SK-N-SH (cell line): Measurements from ENCODE around the gene IL18. TPM values are rescaled to one million over a fixed set of nuclear protein-coding genes. Genes with fewer than 3 reads are reported as not detected.
A peak's percentile ranks its signal among the peaks of the same experiment; 100 is the strongest.

Source experiments
- CTCF ChIA-PET: fragments of 300-600, 350-600 bp; formaldehyde crosslinking; extraction: SDS; loops from one replicate; lab custom pipeline; 2021; lab: Yijun Ruan, JAX
- POLR2A ChIA-PET: fragments of 350-600 bp; sonication (Branson Sonifier 250); formaldehyde crosslinking; extraction: SDS; loops from one replicate; lab custom pipeline; 2020; ENCODE audit warnings: antibody characterized with exemption, inconsistent platforms; lab: Yijun Ruan, JAX
- DNase-seq: peaks from one replicate; pipeline ENCODE4 v3.0.0; 2012
- H2AFZ ChIP-seq: fragments of 200-600 bp; sonication (generic); 2 replicates; pipeline ENCODE4 v1.8.1; 2016; ENCODE audit warnings: antibody characterized with exemption, mild to moderate bottlenecking, low read depth
- H3F3A ChIP-seq: fragments of 200-600 bp; sonication (generic); replicated peaks from 2 replicates; pipeline ENCODE3; 2016; ENCODE audit warnings: antibody characterized with exemption, mild to moderate bottlenecking; ENCODE audit not compliant: insufficient read depth
- H3K27ac ChIP-seq, 2 experiments: fragments of 200-500 bp in 1 of 2; fragments of 200-600 bp in 1 of 2; sonication (Bioruptor generic) in 1 of 2; sonication (generic), shearing (Covaris generic) in 1 of 2; 2 replicates each; pipeline versions ENCODE4 v1.5.1 to v1.6.1; 2014 to 2016; ENCODE audit warnings: low read depth in 2 of 2, inconsistent platforms in 1 of 2, low read length in 1 of 2, mild to moderate bottlenecking in 1 of 2, mixed read lengths in 1 of 2
- H3K27me3 ChIP-seq: fragments of 200-600 bp; sonication (generic), shearing (Covaris generic); 2 replicates; pipeline ENCODE4 v1.6.1; 2016; ENCODE audit warnings: mixed run types; ENCODE audit not compliant: insufficient read depth
- H3K36me3 ChIP-seq, 2 experiments: fragments of 200-500 bp in 1 of 2; fragments of 200-600 bp in 1 of 2; sonication (Bioruptor generic) in 1 of 2; sonication (generic) in 1 of 2; replicated peaks in 1 of 2; 2 replicates each; pipeline versions ENCODE3 to v1.5.1; 2014 to 2016; ENCODE audit warnings: low read length in 1 of 2, mild to moderate bottlenecking in 1 of 2; ENCODE audit not compliant: insufficient read depth in 2 of 2, control insufficient read depth in 1 of 2
- H3K4me1 ChIP-seq, 2 experiments: fragments of 200-500 bp in 1 of 2; fragments of 200-600 bp in 1 of 2; sonication (Bioruptor generic) in 1 of 2; sonication (generic), shearing (Covaris generic) in 1 of 2; 2 replicates each; pipeline versions ENCODE4 v1.5.1 to v1.6.1; 2014 to 2016; ENCODE audit warnings: low read depth in 1 of 2, low read length in 1 of 2, mixed run types in 1 of 2; ENCODE audit not compliant: insufficient read depth in 2 of 2, control insufficient read depth in 1 of 2
- H3K4me2 ChIP-seq: fragments of 200-600 bp; sonication (generic), shearing (Covaris generic); 2 replicates; pipeline ENCODE4 v1.6.1; 2017; ENCODE audit warnings: mixed run types
- H3K4me3 ChIP-seq, 2 experiments: fragments of 200-500 bp in 1 of 2; fragments of 200-600 bp in 1 of 2; sonication (Bioruptor generic) in 1 of 2; sonication (generic), shearing (Covaris generic) in 1 of 2; 2 replicates each; pipeline versions ENCODE4 v1.5.1 to v1.8.1; 2014 to 2016; ENCODE audit warnings: low read depth in 2 of 2, inconsistent platforms in 1 of 2, low read length in 1 of 2, mild to moderate bottlenecking in 1 of 2, mixed read lengths in 1 of 2, moderate library complexity in 1 of 2
- H3K79me2 ChIP-seq: fragments of 200-600 bp; sonication (generic); 2 replicates; pipeline ENCODE4 v1.8.1; 2017; ENCODE audit warnings: mild to moderate bottlenecking; ENCODE audit not compliant: insufficient read depth
- H3K9ac ChIP-seq: fragments of 200-600 bp; sonication (generic); 2 replicates; pipeline ENCODE4 v1.6.1; 2017; ENCODE audit warnings: mixed run types
- H3K9me2 ChIP-seq: fragments of 200-600 bp; sonication (generic); 2 replicates; pipeline ENCODE4 v1.6.1; 2017; ENCODE audit warnings: mixed run types
- H3K9me3 ChIP-seq: fragments of 200-600 bp; sonication (generic); 2 replicates; pipeline ENCODE4 v1.6.1; 2017; ENCODE audit warnings: mixed run types, mild to moderate bottlenecking, moderate library complexity
- H4K20me1 ChIP-seq: fragments of 200-600 bp; sonication (generic); 2 replicates; pipeline ENCODE4 v1.6.1; 2017; ENCODE audit warnings: mild to moderate bottlenecking, mixed run types; ENCODE audit not compliant: insufficient read depth
- EP300 ChIP-seq, 2 experiments: IDR thresholded peaks; 2 replicates each; pipeline versions ENCODE4 v1.4.0 to v1.6.1; 2012; ENCODE audit warnings: borderline replicate concordance in 1 of 2, low read depth in 1 of 2, low read length in 1 of 2
- FOSL2 ChIP-seq: IDR thresholded peaks from 2 replicates; pipeline ENCODE4 v1.4.0; 2012; ENCODE audit warnings: low read depth, mild to moderate bottlenecking, moderate library complexity, borderline replicate concordance
- FOXJ3 ChIP-seq: sonication (generic); formaldehyde crosslinking; IDR thresholded peaks from 2 replicates; pipeline ENCODE4 v1.5.1; 2020; ENCODE audit warnings: mild to moderate bottlenecking, missing genetic modification reagents
- FOXM1 ChIP-seq: IDR thresholded peaks from 2 replicates; pipeline ENCODE4 v1.4.0; 2012; ENCODE audit warnings: low read depth, mild to moderate bottlenecking
- GABPA ChIP-seq: IDR thresholded peaks from 2 replicates; pipeline ENCODE4 v1.4.0; 2012; ENCODE audit warnings: low read depth, mild to moderate bottlenecking
- GATA2 ChIP-seq: sonication (generic); formaldehyde crosslinking; IDR thresholded peaks from 2 replicates; pipeline ENCODE4 v1.5.0; 2020; ENCODE audit warnings: mild to moderate bottlenecking, missing genetic modification reagents
- IRF3 ChIP-seq: fragments of 150-350 bp; IDR thresholded peaks from 2 replicates; pipeline ENCODE4 v1.6.1; 2016; ENCODE audit warnings: mild to moderate bottlenecking, low read depth, low read length
- JUND ChIP-seq: IDR thresholded peaks from 2 replicates; pipeline ENCODE4 v1.4.0; 2012
- MAX ChIP-seq: IDR thresholded peaks from 2 replicates; pipeline ENCODE4 v1.4.0; 2012; ENCODE audit warnings: low read depth
- MEF2A ChIP-seq: IDR thresholded peaks from 2 replicates; pipeline ENCODE4 v1.4.0; 2012; ENCODE audit warnings: low read depth, borderline replicate concordance
- MXI1 ChIP-seq: IDR thresholded peaks from 2 replicates; pipeline ENCODE4 v1.6.1; 2012; ENCODE audit warnings: mild to moderate bottlenecking, low read depth, low read length, improper control_type of control experiment
- NFIC ChIP-seq: IDR thresholded peaks from 2 replicates; pipeline ENCODE4 v1.4.0; 2012; ENCODE audit warnings: borderline replicate concordance
- PBX3 ChIP-seq: IDR thresholded peaks from 2 replicates; pipeline ENCODE4; 2012
- POLR2AphosphoS5 ChIP-seq: IDR thresholded peaks from 2 replicates; pipeline ENCODE4 v1.6.1; 2012; ENCODE audit warnings: low read depth, low read length
- RAD21 ChIP-seq: IDR thresholded peaks from 2 replicates; pipeline ENCODE4 v1.6.1; 2012; ENCODE audit warnings: mild to moderate bottlenecking, low read length
- RCOR1 ChIP-seq: fragments of 150-350 bp; IDR thresholded peaks from 2 replicates; pipeline ENCODE4 v1.6.1; 2017; ENCODE audit warnings: antibody characterized with exemption, low read length
- REST ChIP-seq: IDR thresholded peaks from 2 replicates; pipeline ENCODE4 v1.6.1; 2012; ENCODE audit warnings: mild to moderate bottlenecking, low read depth, low read length, moderate library complexity
- RFX5 ChIP-seq: IDR thresholded peaks from 2 replicates; pipeline ENCODE4 v1.6.1; 2012; ENCODE audit warnings: mild to moderate bottlenecking, improper control_type of control experiment, low read length
- RXRA ChIP-seq: IDR thresholded peaks from 2 replicates; pipeline ENCODE4 v1.4.0; 2012; ENCODE audit warnings: low read depth, mild to moderate bottlenecking, borderline replicate concordance
- SMC3 ChIP-seq: IDR thresholded peaks from 2 replicates; pipeline ENCODE4 v1.6.1; 2012; ENCODE audit warnings: low read depth, low read length, improper control_type of control experiment
- TAF1 ChIP-seq: IDR thresholded peaks from 2 replicates; pipeline ENCODE4 v1.6.1; 2012; ENCODE audit warnings: low read depth, mild to moderate bottlenecking, low read length, moderate library complexity, borderline replicate concordance
- TEAD4 ChIP-seq: IDR thresholded peaks from 2 replicates; pipeline ENCODE4 v1.4.0; 2012; ENCODE audit warnings: mild to moderate bottlenecking, borderline replicate concordance; ENCODE audit not compliant: insufficient read depth
- USF1 ChIP-seq: IDR thresholded peaks from 2 replicates; pipeline ENCODE4 v1.4.0; 2012; ENCODE audit warnings: low read depth, borderline replicate concordance
- USF2 ChIP-seq: fragments of 150-350 bp; IDR thresholded peaks from 2 replicates; pipeline ENCODE4 v1.6.1; 2017; ENCODE audit warnings: antibody characterized with exemption, low read length, low read depth, borderline replicate concordance
- YY1 ChIP-seq: IDR thresholded peaks from 2 replicates; pipeline ENCODE4 v1.4.0; 2012; ENCODE audit warnings: low read depth, mild to moderate bottlenecking
- WGBS: methylation state at CpG from one replicate; pipeline ENCODE4 v1.1.6; 2017; ENCODE audit warnings: low lambda C conversion rate; 5-methylcytosine and 5-hydroxymethylcytosine counted together
- polyA plus RNA-seq, 3 experiments: library from polyadenylated mRNA; depleted of rRNA; stranded (reverse); fragments of >200 nt; gene quantifications; 2 replicates each; pipeline ENCODE4 v1.2.3, GENCODE V29; 2012

IL18 gene
- polyA plus RNA-seq, 1 of the 3 experiments (the other 2 are of a cell fraction) = 0.28 TPM

- no peaks in the 10 kb centered on the region for H3K79me2 ChIP-seq
- peak overlapping the region; percentile 37; the same call in 1 of the 2 replicates for H3K9ac ChIP-seq
- DNase-seq = no peak
- H3K27ac ChIP-seq = peak overlapping the region in 1 of 2 experiments; percentile 88; a peak in 2 of 4 replicates
- H3K4me2 ChIP-seq = peak overlapping the region; percentile 48; the same call in 1 of the 2 replicates
- peak overlapping the region; percentile 39; the same call in 1 of the 2 replicates for H2AFZ ChIP-seq
- no peaks in the 10 kb centered on the region for H4K20me1 ChIP-seq
- WGBS = 52% methylated on average over 4 of the region's 4 CpGs
- no peaks in the 10 kb centered on the region for H3K36me3 ChIP-seq
- peaks cover 11% of the 10 kb centered on the region for H3F3A ChIP-seq
- CTCF ChIA-PET = interaction anchor here (1.7 to 1.8 kb wide), 2 partner anchors 18 to 44 kb away, joined by 6 to 7 read pairs; partner anchors contain the start of gene BCO2
- H3K4me3 ChIP-seq = no peak overlapping the region
- POLR2A ChIA-PET = no interaction called here
- H3K4me1 ChIP-seq = peaks cover 0 to 15% of the 10 kb centered on the region in 2 experiments; a peak in 1 of 4 replicates
- no peaks in the 10 kb centered on the region for H3K9me2 ChIP-seq
- H3K27me3 ChIP-seq = no peaks in the 10 kb centered on the region
- H3K9me3 ChIP-seq = no peaks in the 10 kb centered on the region
- no peak for TF ChIP-seq RAD21
- no peak; the same call in 1 of the 2 replicates for TF ChIP-seq FOXM1
- no peak for TF ChIP-seq MXI1
- 0 out of 2 replicates have a peak, but pooled peaks have one; percentile 38 for TF ChIP-seq REST
- peak; percentile 99 for TF ChIP-seq FOSL2
- TF ChIP-seq FOXJ3 = no peak
- TF ChIP-seq POLR2AphosphoS5 = peak; percentile 77; the same call in 1 of the 2 replicates
- peak; percentile 76 for TF ChIP-seq PBX3
- TF ChIP-seq MEF2A = peak; percentile 90
- peak; percentile 67 for TF ChIP-seq MAX
- TF ChIP-seq TEAD4 = peak; percentile 95
- TF ChIP-seq RXRA = peak; percentile 52; the same call in 1 of the 2 replicates
- TF ChIP-seq RFX5 = no peak
- no peak for TF ChIP-seq YY1
- TF ChIP-seq SMC3 = no peak
- peak in 1 of 2 experiments; percentile 94; a peak in 2 of 4 replicates for TF ChIP-seq EP300 (IDR thresholded peaks at IDR 0.05; ENCODE audit: borderline replicate concordance in 1 of 2, low read depth in 1 of 2, low read length in 1 of 2)
- no peak for TF ChIP-seq TAF1
- TF ChIP-seq IRF3 = no peak
- TF ChIP-seq NFIC = peak; percentile 96
- TF ChIP-seq RCOR1 = no peak
- no peak for TF ChIP-seq GABPA
- no peak for TF ChIP-seq USF1
- TF ChIP-seq USF2 = no peak
- peak; percentile 98 for TF ChIP-seq JUND
- TF ChIP-seq GATA2 (CRISPR knock-in tag) = no peak
Measured at GRCh38 chr11:112156956-112157766, 6.7 kb downstream of the IL18 start.
